H1 (cell line): ENCODE measurements around the gene SYT17. TPM values are rescaled to one million over a fixed set of nuclear protein-coding genes. Genes with fewer than 3 reads are reported as not detected.

Experiments used
- CTCF ChIA-PET: fragments of 300-600 bp; sonication (Branson Sonifier 250); formaldehyde crosslinking; loops from one replicate; lab custom pipeline; 2021; ENCODE audit not compliant: partially characterized antibody; lab: Charles Lee
- POLR2A ChIA-PET: fragments of 300-600 bp; sonication (Branson Sonifier 250); formaldehyde crosslinking; loops from one replicate; lab custom pipeline; 2021; ENCODE audit warnings: inconsistent platforms; ENCODE audit not compliant: partially characterized antibody; lab: Charles Lee
- DNase-seq, 2 experiments: peaks; one replicate each; pipeline versions ENCODE4 v3.0.0 to v3.0.0-alpha.2; 2010 to 2022; ENCODE audit warnings: low spot score in 2 of 2, low read depth in 1 of 2, mixed read lengths in 1 of 2
- FAIRE-seq: peaks from 2 replicates; lab custom pipeline; 2011; peaks lifted over from hg19 to GRCh38; lab: Jason Lieb, UNC
- H2AFZ ChIP-seq: 2 replicates; pipeline ENCODE4 v1.8.1; 2012; ENCODE audit warnings: low read length, inconsistent platforms
- H2AK5ac ChIP-seq: 2 replicates; pipeline ENCODE4 v1.6.1; 2013; ENCODE audit warnings: low read depth, low read length
- H2BK120ac ChIP-seq: replicated peaks from 2 replicates; pipeline ENCODE3; 2013; ENCODE audit warnings: low read depth, low read length, inconsistent platforms
- H2BK12ac ChIP-seq: 2 replicates; pipeline ENCODE4 v1.6.1; 2013; ENCODE audit warnings: low read depth, low read length
- H2BK15ac ChIP-seq: 2 replicates; pipeline ENCODE4 v1.6.1; 2013; ENCODE audit warnings: low read length
- H2BK20ac ChIP-seq: 2 replicates; pipeline ENCODE4 v1.6.1; 2013; ENCODE audit warnings: low read length
- H2BK5ac ChIP-seq: 2 replicates; pipeline ENCODE4 v1.6.1; 2013; ENCODE audit warnings: low read depth, low read length
- H3K14ac ChIP-seq: 2 replicates; pipeline ENCODE4 v1.6.1; 2013; ENCODE audit warnings: inconsistent platforms; ENCODE audit not compliant: insufficient read length
- H3K18ac ChIP-seq: 2 replicates; pipeline ENCODE4 v1.6.1; 2013; ENCODE audit warnings: low read length; ENCODE audit errors: extremely low read depth
- H3K23ac ChIP-seq: 2 replicates; pipeline ENCODE4 v1.6.1; 2013; ENCODE audit warnings: inconsistent platforms; ENCODE audit not compliant: insufficient read length
- H3K23me2 ChIP-seq: 2 replicates; pipeline ENCODE4 v1.6.1; 2013; ENCODE audit warnings: low read depth, low read length
- H3K27ac ChIP-seq: 2 replicates; pipeline ENCODE4 v1.6.1; 2011; ENCODE audit warnings: low read depth, low read length, inconsistent platforms
- H3K27me3 ChIP-seq, 4 experiments: replicated peaks in 1 of 4; 1 replicate in 1 of 4; 2 replicates in 3 of 4; pipeline versions ENCODE4 v1.6.1 to v1.8.1; 2011 to 2013; ENCODE audit warnings: low read length in 3 of 4, mild to moderate bottlenecking in 3 of 4, inconsistent platforms in 2 of 4, mixed read lengths in 2 of 4, moderate library complexity in 1 of 4; ENCODE audit not compliant: control insufficient read depth in 3 of 4, insufficient read depth in 3 of 4; ENCODE audit errors: extremely low read depth in 1 of 4
- H3K36me3 ChIP-seq, 4 experiments: 2 replicates each; pipeline versions ENCODE4 v1.6.1 to v1.8.1; 2011 to 2013; ENCODE audit warnings: mild to moderate bottlenecking in 4 of 4, low read length in 3 of 4, moderate library complexity in 2 of 4, control low read depth in 1 of 4, inconsistent platforms in 1 of 4; ENCODE audit not compliant: insufficient read depth in 4 of 4, control insufficient read depth in 2 of 4
- H3K4ac ChIP-seq: replicated peaks from 2 replicates; pipeline ENCODE3; 2013; ENCODE audit warnings: low read length, low read depth, mixed read lengths, inconsistent platforms; ENCODE audit not compliant: insufficient read length
- H3K4me1 ChIP-seq, 4 experiments: replicated peaks in 1 of 4; 1 replicate in 1 of 4; 2 replicates in 3 of 4; pipeline versions ENCODE4 v1.6.1 to v1.8.1; 2011 to 2013; ENCODE audit warnings: low read length in 3 of 4, inconsistent platforms in 2 of 4, mixed read lengths in 1 of 4; ENCODE audit not compliant: insufficient read depth in 4 of 4, control insufficient read depth in 3 of 4
- H3K4me2 ChIP-seq, 2 experiments: 2 replicates each; pipeline versions ENCODE4 v1.6.1 to v1.8.1; 2011 to 2013; ENCODE audit warnings: low read depth in 2 of 2, low read length in 2 of 2, control low read depth in 1 of 2, inconsistent platforms in 1 of 2, mild to moderate bottlenecking in 1 of 2; ENCODE audit not compliant: insufficient read depth in 1 of 2
- H3K4me3 ChIP-seq, 4 experiments: fragments of 200-600, 300-600 bp in 1 of 4; sonication (generic), shearing (Covaris generic), sonication (Bioruptor Twin) in 1 of 4; 2 replicates each; pipeline versions ENCODE4 v1.5.1 to v1.8.1; 2011 to 2016; ENCODE audit warnings: low read length in 4 of 4, low read depth in 3 of 4, control low read depth in 2 of 4, inconsistent platforms in 2 of 4, mild to moderate bottlenecking in 2 of 4, mixed read lengths in 1 of 4, moderate library complexity in 1 of 4; ENCODE audit not compliant: insufficient read depth in 2 of 4; ENCODE audit errors: extremely low read depth in 1 of 4
- H3K56ac ChIP-seq: replicated peaks from 2 replicates; pipeline ENCODE3; 2013; ENCODE audit warnings: low read depth, mild to moderate bottlenecking, mixed read lengths, low read length, inconsistent platforms; ENCODE audit not compliant: insufficient read length
- H3K79me1 ChIP-seq: 2 replicates; pipeline ENCODE4 v1.6.1; 2013; ENCODE audit warnings: low read depth, low read length, control low read depth
- H3K79me2 ChIP-seq, 2 experiments: 2 replicates each; pipeline versions ENCODE4 v1.6.1 to v1.8.1; 2012 to 2013; ENCODE audit warnings: low read length in 2 of 2, mild to moderate bottlenecking in 2 of 2, inconsistent platforms in 1 of 2; ENCODE audit not compliant: insufficient read depth in 2 of 2, control insufficient read depth in 1 of 2
- H3K9ac ChIP-seq, 4 experiments: replicated peaks in 1 of 4; 1 replicate in 1 of 4; 2 replicates in 3 of 4; pipeline versions ENCODE4 v1.6.1 to v1.8.1; 2011 to 2013; ENCODE audit warnings: low read depth in 3 of 4, low read length in 3 of 4, control low read depth in 2 of 4, mild to moderate bottlenecking in 2 of 4, moderate library complexity in 2 of 4, inconsistent platforms in 1 of 4; ENCODE audit errors: extremely low read depth in 1 of 4
- H3K9me3 ChIP-seq, 2 experiments: 2 replicates each; pipeline versions ENCODE4 v1.6.1 to v1.8.1; 2012 to 2013; ENCODE audit warnings: mild to moderate bottlenecking in 2 of 2, moderate library complexity in 2 of 2, control low read depth in 1 of 2, inconsistent platforms in 1 of 2, low read depth in 1 of 2, low read length in 1 of 2, mixed read lengths in 1 of 2; ENCODE audit not compliant: insufficient read depth in 2 of 2
- H4K20me1 ChIP-seq, 2 experiments: replicated peaks in 1 of 2; 2 replicates each; pipeline versions ENCODE3 to v1.8.1; 2011 to 2013; ENCODE audit warnings: inconsistent platforms in 2 of 2, low read length in 2 of 2, mild to moderate bottlenecking in 1 of 2; ENCODE audit not compliant: insufficient read depth in 2 of 2, control insufficient read depth in 1 of 2
- H4K5ac ChIP-seq: 2 replicates; pipeline ENCODE4 v1.6.1; 2013; ENCODE audit warnings: low read length, low read depth, mixed read lengths, inconsistent platforms; ENCODE audit not compliant: insufficient read length
- H4K8ac ChIP-seq: 2 replicates; pipeline ENCODE4 v1.8.0; 2013; ENCODE audit warnings: mild to moderate bottlenecking, moderate library complexity, low read length, inconsistent platforms; ENCODE audit not compliant: insufficient read depth; ENCODE audit errors: extremely low read depth
- H4K91ac ChIP-seq: replicated peaks from 2 replicates; pipeline ENCODE3; 2013; ENCODE audit warnings: low read length, mixed read lengths, inconsistent platforms; ENCODE audit not compliant: insufficient read length
- CHD2 ChIP-seq: IDR thresholded peaks from 2 replicates; pipeline ENCODE4 v1.6.1; 2012; ENCODE audit warnings: low read length, improper control_type of control experiment
- MAFK ChIP-seq: IDR thresholded peaks from 2 replicates; pipeline ENCODE4 v1.6.1; 2012; ENCODE audit warnings: low read depth, mild to moderate bottlenecking, improper control_type of control experiment, low read length
- SP4 ChIP-seq: IDR thresholded peaks from 2 replicates; pipeline ENCODE4 v1.6.1; 2012; ENCODE audit warnings: low read length, inconsistent platforms
- SRF ChIP-seq: IDR thresholded peaks from 2 replicates; pipeline ENCODE4 v1.6.1; 2011; ENCODE audit warnings: mild to moderate bottlenecking, low read depth, low read length, moderate library complexity
- WGBS, 2 experiments: shearing (Covaris generic) in 1 of 2; methylation state at CpG; one replicate each; pipeline versions ENCODE4 v1.1.6 to v1.1.7; 2013 to 2015; ENCODE audit warnings: low lambda C conversion rate in 2 of 2, mixed read lengths in 2 of 2, inconsistent platforms in 1 of 2, low coverage in 1 of 2, missing lambda C conversion rate in 1 of 2; ENCODE audit not compliant: insufficient replicate concordance in 2 of 2, insufficient coverage in 1 of 2, insufficient read length in 1 of 2; ENCODE audit errors: extremely low coverage in 1 of 2, missing lambda C conversion rate in 1 of 2; 5-methylcytosine and 5-hydroxymethylcytosine counted together
- polyA plus RNA-seq, 7 experiments: library from polyadenylated mRNA; depleted of rRNA in 3 of 7; stranded (reverse) in 5 of 7; unstranded in 2 of 7; fragments of >200 nt in 5 of 7; fragments of 200-250 nt in 2 of 7; gene quantifications; 1 replicate in 5 of 7; 2 replicates in 1 of 7; 4 replicates in 1 of 7; pipeline versions ENCODE4 v1.2.1 to v1.2.3, GENCODE V29; 2011 to 2013; ENCODE audit warnings: missing spikeins in 2 of 7, mixed read lengths in 2 of 7
- total RNA-seq: library from RNA; stranded (reverse); fragmentation: NEBNext Ultra II Directional; extraction: Animal tissue kit (Norgen Biotek cat#: 25700); gene quantifications from 2 replicates; pipeline ENCODE4 v1.2.1, GENCODE V29; 2021

The SYT17 gene
- total and polyA plus RNA-seq, 2 of the 8 experiments (the other 6 are each of a cell fraction or from before 2014, with no cell fraction given), result 5.8 to 18.1 TPM

GRCh38 chr16:19215705-19216104 lies 47.7 kb downstream of the SYT17 start:
- H2BK12ac ChIP-seq, result no peak overlapping the region
- H3K23ac ChIP-seq, result no peak overlapping the region
- WGBS, 2 experiments, result 90% methylated on average over 5 of the region's 5 CpGs; no CpG with 5 or more reads in 1 of the 2 experiments
- no peak overlapping the region for H4K91ac ChIP-seq
- H3K79me2 ChIP-seq, result no peaks in the 10 kb centered on the region
- no peak overlapping the region for H3K27ac ChIP-seq
- no peak overlapping the region for H3K56ac ChIP-seq
- H4K20me1 ChIP-seq, result no peaks in the 10 kb centered on the region
- no peak overlapping the region for H2BK20ac ChIP-seq
- H3K4me1 ChIP-seq, result peaks cover 0 to 1% (median 0%) of the 10 kb centered on the region in 4 experiments; a peak in 2 of 7 replicates
- CTCF ChIA-PET, result interaction anchor here (0.8 to 0.9 kb wide), 2 partner anchors 24 to 161 kb away, joined by 3 read pairs; no protein-coding TSS in a partner anchor
- no peak overlapping the region for H2BK15ac ChIP-seq
- no peak overlapping the region for H3K18ac ChIP-seq
- no peak overlapping the region for H2AK5ac ChIP-seq
- H4K5ac ChIP-seq, result no peak overlapping the region
- H3K9me3 ChIP-seq, result 0 out of 4 replicates have a peak, but pooled peaks cover 0 to 4% of the 10 kb centered on the region in 2 experiments
- H2BK5ac ChIP-seq, result no peak overlapping the region
- FAIRE-seq, result no peak
- no peak for DNase-seq
- no peak overlapping the region for H2BK120ac ChIP-seq
- no peak overlapping the region for H3K4ac ChIP-seq
- no peaks in the 10 kb centered on the region for H3K27me3 ChIP-seq
- H3K79me1 ChIP-seq, result no peaks in the 10 kb centered on the region
- no peak overlapping the region for H3K4me2 ChIP-seq
- POLR2A ChIA-PET, result no interaction called here
- H3K9ac ChIP-seq, result no peak overlapping the region
- H3K14ac ChIP-seq, result no peak overlapping the region
- TF ChIP-seq MAFK (no peak), SP4 (no peak), SRF (no peak), CHD2 (no peak)
- no peak overlapping the region for H3K4me3 ChIP-seq
- H3K36me3 ChIP-seq, result no peaks in the 10 kb centered on the region
- no peak overlapping the region for H2AFZ ChIP-seq
- H4K8ac ChIP-seq, result no peak overlapping the region
- H3K23me2 ChIP-seq, result peaks cover 3% of the 10 kb centered on the region; the same call in 1 of the 2 replicates
